IPS DF 6.9 (cell line): Measurements from ENCODE around the gene ENAH.

Experiments
- DNase-seq: peaks from one replicate; pipeline ENCODE4 v3.0.0-alpha.2; 2013; ENCODE audit warnings: low read depth, low spot score
- H3K27ac ChIP-seq: one replicate; pipeline ENCODE4 v1.5.1; 2013; ENCODE audit warnings: low read length, control low read depth
- H3K27me3 ChIP-seq: 2 replicates; pipeline ENCODE4 v1.6.1; 2013; ENCODE audit warnings: mild to moderate bottlenecking, low read length; ENCODE audit not compliant: control insufficient read depth, insufficient read depth
- H3K36me3 ChIP-seq: 2 replicates; pipeline ENCODE4 v1.6.1; 2013; ENCODE audit warnings: low read length; ENCODE audit not compliant: control insufficient read depth, insufficient read depth
- H3K4me1 ChIP-seq: 2 replicates; pipeline ENCODE4 v1.6.1; 2013; ENCODE audit warnings: low read length; ENCODE audit not compliant: control insufficient read depth, insufficient read depth
- H3K4me3 ChIP-seq: 2 replicates; pipeline ENCODE4 v1.5.1; 2013; ENCODE audit warnings: mild to moderate bottlenecking, low read length
- H3K9me3 ChIP-seq: 2 replicates; pipeline ENCODE4 v1.6.1; 2013; ENCODE audit warnings: low read length, inconsistent platforms; ENCODE audit not compliant: control insufficient read depth, insufficient read depth
- WGBS: extraction: QIAGEN DNeasy Blood & Tissue Kit; methylation state at CpG from one replicate; pipeline ENCODE4 v1.1.7; 2013; ENCODE audit warnings: mixed read lengths, missing lambda C conversion rate; ENCODE audit not compliant: insufficient read length, insufficient coverage; 5-methylcytosine and 5-hydroxymethylcytosine counted together

The ENAH gene

DNA sequence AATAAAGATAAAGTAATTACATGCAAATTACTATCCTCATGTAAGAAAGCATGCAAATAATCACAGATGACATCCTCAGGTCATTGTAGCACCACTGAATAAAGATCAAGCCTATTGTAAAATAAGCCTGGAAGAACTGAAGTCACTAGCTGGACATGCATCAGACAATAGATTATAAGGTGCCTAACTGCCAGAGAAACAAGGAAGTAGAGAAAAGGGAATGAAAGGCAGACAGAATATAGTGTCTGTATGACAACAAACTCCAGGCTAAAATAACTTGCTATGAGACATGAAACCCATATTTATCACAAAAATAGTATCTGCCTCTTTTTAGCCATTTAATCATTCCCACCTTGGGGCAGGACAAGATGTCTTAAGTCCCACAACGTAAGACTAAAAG lies 108.7 kb downstream of the ENAH start:
- Histone ChIP-seq H3K9me3 (no peaks in the 10 kb centered on the region), H3K36me3 (no peaks in the 10 kb centered on the region), H3K27me3 (no peaks in the 10 kb centered on the region), H3K27ac (no peak overlapping the region), H3K4me3 (no peak overlapping the region), H3K4me1 (peaks cover 3% of the 10 kb centered on the region; the same call in 1 of the 2 replicates)
- no peak for DNase-seq
- WGBS = no CpG with 5 or more reads among the region's 1 CpG

DNA sequence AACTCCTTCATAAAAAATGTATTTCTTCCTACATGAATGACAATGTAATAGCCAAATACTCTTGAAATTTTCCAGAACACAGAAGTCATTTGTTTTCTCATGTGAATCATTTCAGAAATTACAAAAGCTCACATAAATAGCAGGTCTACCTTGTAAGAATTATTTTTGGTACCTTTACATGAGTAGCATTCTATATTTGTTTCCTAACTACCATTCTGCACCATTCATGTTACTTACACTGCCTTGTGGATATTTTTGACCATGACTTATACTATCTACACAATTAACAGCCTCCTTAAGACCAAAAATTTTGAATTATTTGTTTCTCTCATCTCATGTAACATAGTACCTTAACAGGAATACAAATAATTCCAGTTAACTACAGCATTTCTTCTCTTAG lies 109.6 kb downstream of the ENAH start:
- Histone ChIP-seq H3K36me3 (no peaks in the 10 kb centered on the region), H3K4me1 (peaks cover 4% of the 10 kb centered on the region; the same call in 1 of the 2 replicates), H3K4me3 (no peak overlapping the region), H3K9me3 (no peaks in the 10 kb centered on the region), H3K27ac (no peak overlapping the region), H3K27me3 (no peaks in the 10 kb centered on the region)
- no peak for DNase-seq

DNA sequence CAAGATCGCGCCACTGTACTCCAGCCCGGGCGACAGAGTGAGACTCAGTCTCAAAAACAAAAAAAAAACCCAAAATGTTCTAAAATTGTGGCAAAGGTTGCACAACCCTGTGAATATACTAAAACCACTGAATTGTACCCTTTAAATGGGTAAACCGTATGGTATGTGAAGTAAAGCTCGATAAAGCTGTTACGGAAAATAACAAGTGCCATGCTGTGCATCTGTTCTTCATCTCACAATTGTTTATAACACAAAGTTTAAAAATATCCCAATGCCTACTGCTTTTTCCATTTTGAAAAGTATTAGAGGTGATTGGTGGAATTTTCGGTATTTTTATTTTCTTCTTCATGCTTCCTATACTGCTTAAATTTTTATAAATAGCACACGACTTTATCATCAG lies 111.5 kb downstream of the ENAH start:
- no peaks in the 10 kb centered on the region for H3K36me3 ChIP-seq
- no CpG with 5 or more reads among the region's 9 CpGs for WGBS
- no peaks in the 10 kb centered on the region for H3K9me3 ChIP-seq
- peaks cover 4% of the 10 kb centered on the region; the same call in 1 of the 2 replicates for H3K4me1 ChIP-seq
- DNase-seq = no peak
- H3K27ac ChIP-seq = no peak overlapping the region
- H3K27me3 ChIP-seq = no peaks in the 10 kb centered on the region
- no peak overlapping the region for H3K4me3 ChIP-seq

DNA sequence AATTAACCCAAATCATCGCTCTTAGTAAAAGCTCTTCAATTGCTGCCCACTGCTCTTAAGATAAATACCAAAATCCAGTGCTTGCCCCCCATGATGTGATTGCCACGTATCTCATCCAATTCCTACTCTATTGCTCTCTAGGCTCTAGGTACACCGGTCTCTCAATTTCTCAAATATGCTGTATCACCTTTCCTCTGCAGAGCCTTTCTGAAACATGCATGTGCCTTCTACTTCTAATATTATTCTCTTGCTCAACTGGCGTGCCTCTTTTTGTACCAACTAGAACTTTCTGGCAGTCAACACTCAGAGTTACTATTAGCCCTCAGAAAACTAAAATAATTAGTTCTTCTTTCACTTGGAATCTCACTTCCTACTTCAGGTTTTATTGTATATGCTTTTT lies 113.3 kb downstream of the ENAH start:
- no peak for DNase-seq
- WGBS = no CpG with 5 or more reads among the region's 4 CpGs

DNA sequence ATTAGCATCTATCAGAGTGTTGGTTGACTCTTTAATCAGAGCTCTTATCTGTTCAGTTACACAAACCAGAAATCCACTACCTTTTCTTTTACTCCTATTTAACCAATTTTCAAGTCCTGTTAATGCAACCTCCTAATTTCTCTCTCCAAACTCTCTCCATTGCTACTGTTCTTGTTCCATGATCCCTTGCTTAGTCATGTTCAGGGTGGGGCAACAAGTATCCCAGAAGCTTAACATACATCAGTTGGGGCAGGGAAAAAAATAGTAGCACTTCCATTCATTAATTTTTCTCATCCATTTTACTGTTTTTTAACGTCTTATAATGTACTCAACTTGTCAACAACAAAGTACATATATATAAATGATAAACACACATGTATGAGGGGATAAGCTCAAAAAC lies 113.9 kb downstream of the ENAH start:
- WGBS = 100% methylated on average over 1 of the region's 1 CpG

More for the DNA sequence above, 113.3 kb downstream of the ENAH start:
- H3K27me3 ChIP-seq = no peaks in the 10 kb centered on the region
- no peak overlapping the region for H3K4me3 ChIP-seq
- no peaks in the 10 kb centered on the region for H3K9me3 ChIP-seq
- H3K36me3 ChIP-seq = no peaks in the 10 kb centered on the region
- peaks cover 4% of the 10 kb centered on the region; the same call in 1 of the 2 replicates for H3K4me1 ChIP-seq
- H3K27ac ChIP-seq = no peak overlapping the region

DNA sequence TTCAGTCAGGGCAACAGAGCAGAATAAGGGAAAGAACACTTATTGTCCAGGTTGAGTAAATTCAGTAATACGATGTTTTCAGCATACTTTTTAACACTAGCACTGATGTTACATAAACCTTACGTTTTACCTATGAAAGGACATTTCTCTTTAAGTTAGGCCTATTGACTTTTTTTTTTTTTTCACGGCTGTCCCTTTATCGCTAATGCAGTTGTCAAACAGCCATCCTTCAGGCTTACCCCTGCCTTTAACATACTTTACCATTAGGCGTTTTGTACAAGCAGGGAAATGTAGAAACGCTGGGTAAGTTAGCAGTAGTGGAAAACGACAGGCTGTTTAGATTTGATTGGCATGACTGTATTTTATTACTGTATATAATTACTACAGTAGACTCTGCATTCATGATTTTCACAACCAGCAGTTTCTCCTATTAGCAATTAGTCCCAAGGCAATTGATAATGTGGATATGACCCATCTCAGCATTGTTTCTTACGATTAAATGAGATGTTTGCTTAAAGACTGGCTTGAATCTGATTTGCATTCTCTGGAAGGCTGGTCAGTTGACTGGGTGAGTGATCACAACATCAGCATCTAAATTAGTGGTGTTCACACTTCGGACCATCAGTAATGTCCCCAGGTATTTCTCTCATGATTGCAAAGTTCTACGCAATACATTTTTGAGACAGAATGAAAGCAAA lies 115.2 kb downstream of the ENAH start:
- DNase-seq = no peak
- Histone ChIP-seq H3K27me3 (no peaks in the 10 kb centered on the region), H3K9me3 (no peaks in the 10 kb centered on the region), H3K36me3 (no peaks in the 10 kb centered on the region), H3K4me1 (peaks cover 4% of the 10 kb centered on the region; the same call in 1 of the 2 replicates), H3K4me3 (no peak overlapping the region), H3K27ac (no peak overlapping the region)
- WGBS = no CpG with 5 or more reads among the region's 10 CpGs

More for the DNA sequence above, 113.9 kb downstream of the ENAH start:
- DNase-seq = no peak
- Histone ChIP-seq H3K27ac (no peak overlapping the region), H3K4me3 (no peak overlapping the region), H3K9me3 (no peaks in the 10 kb centered on the region), H3K36me3 (no peaks in the 10 kb centered on the region), H3K4me1 (peaks cover 4% of the 10 kb centered on the region; the same call in 1 of the 2 replicates), H3K27me3 (no peaks in the 10 kb centered on the region)

DNA sequence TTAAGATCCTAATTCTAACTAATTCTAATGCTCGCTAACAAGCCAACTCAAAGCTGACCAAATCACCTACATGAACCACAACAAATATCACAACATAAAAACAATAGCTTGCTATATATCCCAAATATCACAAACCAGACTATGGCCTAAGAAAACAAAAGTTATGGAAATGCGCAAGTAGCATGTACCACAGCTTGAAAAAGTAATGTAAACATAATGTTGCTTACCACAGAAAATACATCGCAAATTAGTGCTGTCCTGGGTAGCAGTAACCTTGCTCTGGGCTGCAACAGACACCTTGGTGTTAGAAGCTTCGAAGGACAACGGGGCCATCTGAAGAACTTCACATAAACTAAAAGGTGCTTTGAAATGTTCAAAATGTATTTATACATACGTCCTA lies 117.6 kb downstream of the ENAH start:
- DNase-seq = no peak
- Histone ChIP-seq H3K27ac (no peak overlapping the region), H3K4me1 (peaks cover 4% of the 10 kb centered on the region; the same call in 1 of the 2 replicates), H3K36me3 (no peaks in the 10 kb centered on the region), H3K9me3 (no peaks in the 10 kb centered on the region), H3K27me3 (no peaks in the 10 kb centered on the region), H3K4me3 (no peak overlapping the region)
- WGBS = no CpG with 5 or more reads among the region's 6 CpGs

DNA sequence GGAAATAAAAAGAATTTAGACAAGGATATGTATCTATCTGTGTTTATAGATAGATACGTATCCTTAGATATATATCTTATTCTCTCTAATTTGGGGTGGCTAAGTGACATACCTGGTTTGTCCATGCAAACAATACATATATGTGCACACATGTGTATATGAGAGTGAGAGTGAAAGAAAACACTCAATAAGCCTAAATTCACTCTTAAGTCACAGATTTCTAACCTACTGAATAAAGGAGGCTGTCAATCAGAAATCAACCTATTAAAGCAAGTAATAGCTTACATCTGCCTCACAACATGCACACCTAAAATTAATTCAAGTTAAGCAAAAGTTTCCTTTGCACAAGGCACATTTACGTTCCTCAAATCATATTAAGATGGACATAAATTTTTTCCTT lies 118.2 kb downstream of the ENAH start:
- WGBS = 100% methylated on average over 1 of the region's 2 CpGs
- Histone ChIP-seq H3K27ac (no peak overlapping the region), H3K9me3 (no peaks in the 10 kb centered on the region), H3K4me3 (no peak overlapping the region), H3K36me3 (no peaks in the 10 kb centered on the region), H3K27me3 (no peaks in the 10 kb centered on the region), H3K4me1 (peaks cover 4% of the 10 kb centered on the region; the same call in 1 of the 2 replicates)
- DNase-seq = no peak

DNA sequence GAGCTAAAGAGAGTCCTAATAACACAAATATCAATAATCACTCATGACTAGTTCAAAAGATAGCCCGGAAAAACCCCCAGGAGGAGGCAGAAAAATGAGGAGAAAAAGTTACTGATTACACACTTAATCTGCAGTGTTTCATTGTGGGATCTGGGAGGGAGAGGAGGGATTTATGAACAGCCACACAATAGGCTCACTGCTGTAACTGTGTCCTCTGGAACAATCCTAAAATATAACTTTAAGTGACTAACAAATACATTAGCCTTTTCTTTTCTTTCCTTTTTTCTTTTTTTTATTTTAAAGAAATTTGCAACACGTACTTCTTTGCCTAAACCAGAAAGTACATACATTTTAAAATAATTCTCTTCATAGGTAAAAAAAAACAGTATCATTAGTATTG lies 118.8 kb downstream of the ENAH start:
- no CpG with 5 or more reads among the region's 2 CpGs for WGBS
- Histone ChIP-seq H3K36me3 (no peaks in the 10 kb centered on the region), H3K4me3 (no peak overlapping the region), H3K9me3 (no peaks in the 10 kb centered on the region), H3K4me1 (peaks cover 1% of the 10 kb centered on the region; the same call in 1 of the 2 replicates), H3K27me3 (no peaks in the 10 kb centered on the region), H3K27ac (no peak overlapping the region)
- no peak for DNase-seq

DNA sequence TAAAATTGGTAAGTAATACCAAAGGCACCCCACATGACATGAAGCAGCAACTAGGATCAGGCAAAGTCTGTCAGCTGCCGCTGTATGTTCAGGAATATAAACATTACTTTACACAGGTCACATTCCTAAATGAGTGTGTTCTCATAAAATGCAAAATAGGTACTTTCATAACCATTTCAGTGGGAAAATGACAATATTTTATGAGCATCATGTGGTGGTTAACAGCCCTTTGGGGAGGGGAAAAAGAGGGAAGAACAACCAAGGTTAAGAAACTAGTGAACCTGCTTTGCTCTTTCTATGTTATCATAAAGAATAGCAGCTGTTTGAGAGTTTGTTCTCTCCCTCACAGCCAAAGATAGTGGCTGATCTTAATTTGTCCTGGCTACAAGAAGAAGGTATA lies 119.7 kb downstream of the ENAH start:
- H3K27ac ChIP-seq = no peak overlapping the region
- no peaks in the 10 kb centered on the region for H3K27me3 ChIP-seq
- H3K4me1 ChIP-seq = peaks cover under 1% of the 10 kb centered on the region; the same call in 1 of the 2 replicates
- no CpG with 5 or more reads among the region's 1 CpG for WGBS
- no peaks in the 10 kb centered on the region for H3K9me3 ChIP-seq
- no peak overlapping the region for H3K4me3 ChIP-seq
- no peaks in the 10 kb centered on the region for H3K36me3 ChIP-seq
- DNase-seq = no peak
